Measurements from ENCODE around the gene NUBPL.

The NUBPL gene

GRCh38 chr14:31566456-31566855 lies 5.3 kb downstream of the NUBPL start:
- H3K27ac Mint-ChIP-seq, result no peak overlapping the region
- no peak for TF ChIP-seq CTCF (IDR thresholded peaks at IDR 0.05; ENCODE audit: unreplicated experiment in 3 of 3)
- H3K4me1 Mint-ChIP-seq, result peaks cover 30% of the 10 kb centered on the region
- H3K36me3 Mint-ChIP-seq (ENCODE audit: low read depth), result peaks cover 11% of the 10 kb centered on the region
- H3K4me3 Mint-ChIP-seq, result no peak overlapping the region
- no peaks in the 10 kb centered on the region for H3K9me3 Mint-ChIP-seq
- no peaks in the 10 kb centered on the region for H3K27me3 Mint-ChIP-seq (ENCODE audit: low read depth)

GRCh38 chr14:31567655-31568054 lies 6.5 kb downstream of the NUBPL start:
- no peak overlapping the region for H3K4me3 Mint-ChIP-seq
- peaks cover 11% of the 10 kb centered on the region for H3K36me3 Mint-ChIP-seq (ENCODE audit: low read depth)
- TF ChIP-seq CTCF (IDR thresholded peaks at IDR 0.05; ENCODE audit: unreplicated experiment in 3 of 3), result no peak
- no peaks in the 10 kb centered on the region for H3K27me3 Mint-ChIP-seq (ENCODE audit: low read depth)
- H3K27ac Mint-ChIP-seq, result no peak overlapping the region
- peaks cover 22% of the 10 kb centered on the region for H3K4me1 Mint-ChIP-seq
- H3K9me3 Mint-ChIP-seq, result no peaks in the 10 kb centered on the region

DNA sequence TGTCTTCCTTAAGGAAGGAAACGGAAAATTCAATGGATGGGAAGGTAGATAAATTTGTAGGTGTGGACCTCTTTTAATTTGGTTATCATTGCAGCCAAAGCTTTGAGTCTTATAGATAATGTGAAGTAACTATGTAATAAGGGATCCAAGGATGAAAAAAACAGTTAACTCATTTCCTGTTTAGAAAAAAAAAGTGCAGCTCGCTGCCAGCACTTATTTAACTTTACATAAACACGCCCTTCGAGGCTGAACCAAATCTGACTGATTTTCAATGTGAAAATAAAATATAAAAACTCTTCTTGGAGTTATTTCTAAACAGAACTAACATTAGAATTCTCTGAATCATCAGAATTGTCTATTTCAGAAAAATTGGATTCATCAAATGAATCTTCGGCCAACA lies 7.0 kb downstream of the NUBPL start:
- Mint-ChIP-seq H3K27me3 (ENCODE audit: low read depth) (no peaks in the 10 kb centered on the region), H3K27ac (no peak overlapping the region), H3K9me3 (no peaks in the 10 kb centered on the region), H3K4me3 (no peak overlapping the region), H3K36me3 (ENCODE audit: low read depth) (peaks cover 11% of the 10 kb centered on the region), H3K4me1 (peaks cover 17% of the 10 kb centered on the region)
- no peak for TF ChIP-seq CTCF (IDR thresholded peaks at IDR 0.05; ENCODE audit: unreplicated experiment in 3 of 3)

DNA sequence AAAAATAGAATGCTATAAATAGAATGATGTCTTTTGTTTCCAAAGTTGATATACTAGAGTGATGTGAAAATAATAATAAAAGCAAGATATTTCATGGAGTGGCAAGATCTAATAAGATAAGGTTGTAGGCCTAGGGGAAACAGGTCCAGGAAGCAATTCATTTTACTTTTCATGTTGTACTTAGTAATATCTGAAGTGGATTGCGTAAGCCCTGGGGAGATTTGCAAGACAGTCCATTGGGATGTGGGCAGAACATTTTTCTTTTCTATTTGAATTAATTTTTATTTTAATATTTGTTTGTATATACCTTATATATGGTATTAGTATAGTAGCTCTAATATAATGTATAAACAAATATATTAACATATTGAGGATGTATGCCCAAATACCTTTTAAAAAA lies 7.5 kb downstream of the NUBPL start:
- Mint-ChIP-seq H3K27me3 (ENCODE audit: low read depth) (no peaks in the 10 kb centered on the region), H3K27ac (no peak overlapping the region), H3K9me3 (no peaks in the 10 kb centered on the region), H3K4me1 (peaks cover 12% of the 10 kb centered on the region), H3K4me3 (no peak overlapping the region), H3K36me3 (ENCODE audit: low read depth) (peaks cover 11% of the 10 kb centered on the region)
- TF ChIP-seq CTCF (IDR thresholded peaks at IDR 0.05; ENCODE audit: unreplicated experiment in 3 of 3), result no peak

GRCh38 chr14:31572955-31573354 lies 11.8 kb downstream of the NUBPL start:
- Mint-ChIP-seq H3K9me3 (no peaks in the 10 kb centered on the region), H3K4me3 (no peak overlapping the region), H3K4me1 (peaks cover 12% of the 10 kb centered on the region), H3K27me3 (ENCODE audit: low read depth) (no peaks in the 10 kb centered on the region), H3K27ac (no peak overlapping the region), H3K36me3 (ENCODE audit: low read depth) (peaks cover 11% of the 10 kb centered on the region)
- TF ChIP-seq CTCF (IDR thresholded peaks at IDR 0.05; ENCODE audit: unreplicated experiment in 3 of 3), result no peak

GRCh38 chr14:31576949-31577348 lies 15.7 kb downstream of the NUBPL start:
- peaks cover 10% of the 10 kb centered on the region for H3K36me3 Mint-ChIP-seq (ENCODE audit: low read depth)
- H3K27me3 Mint-ChIP-seq (ENCODE audit: low read depth), result no peaks in the 10 kb centered on the region
- H3K4me1 Mint-ChIP-seq, result peaks cover 24% of the 10 kb centered on the region
- H3K4me3 Mint-ChIP-seq, result no peak overlapping the region
- H3K27ac Mint-ChIP-seq, result no peak overlapping the region
- no peaks in the 10 kb centered on the region for H3K9me3 Mint-ChIP-seq
- TF ChIP-seq CTCF (IDR thresholded peaks at IDR 0.05; ENCODE audit: unreplicated experiment in 3 of 3), result no peak
